Natural killer cell (primary cell): ENCODE results near the gene ROBO2. TPM values are rescaled to one million over a fixed set of nuclear protein-coding genes. Genes with fewer than 3 reads are reported as not detected.

Source experiments
- ATAC-seq, 3 donors: fragments of 150-1000 bp in 2 of 3; fragments of 200-7000 bp in 1 of 3; cut with Tn5 transposase; 1 replicate in 1 of 3; 2 replicates in 2 of 3; pipeline ENCODE4 v1.10.0; 2021; ENCODE audit warnings: mild to moderate bottlenecking in 2 of 3, moderate library complexity in 2 of 3
- DNase-seq, 2 donors: peaks; one replicate each; pipeline versions ENCODE4 v3.0.0 to v3.0.0-alpha.2; 2013 to 2021; ENCODE audit warnings: mixed read lengths in 1 of 2
- H3K27ac ChIP-seq: one replicate; pipeline ENCODE4 v1.5.1; 2013; ENCODE audit warnings: mild to moderate bottlenecking, low read length
- H3K27me3 ChIP-seq: one replicate; pipeline ENCODE4 v1.6.1; 2013; ENCODE audit warnings: low read length; ENCODE audit not compliant: control insufficient read depth, insufficient read depth
- H3K36me3 ChIP-seq: one replicate; pipeline ENCODE4 v1.6.1; 2013; ENCODE audit warnings: low read length; ENCODE audit not compliant: control insufficient read depth, insufficient read depth
- H3K4me1 ChIP-seq: one replicate; pipeline ENCODE4 v1.6.1; 2013; ENCODE audit warnings: low read length; ENCODE audit not compliant: control insufficient read depth, insufficient read depth
- H3K4me3 ChIP-seq: one replicate; pipeline ENCODE4 v1.5.1; 2013; ENCODE audit warnings: low read length
- H3K9me3 ChIP-seq: one replicate; pipeline ENCODE4 v1.6.1; 2013; ENCODE audit warnings: low read length; ENCODE audit not compliant: control insufficient read depth, insufficient read depth
- H3K27ac Mint-ChIP-seq, 2 donors: one replicate each; pipeline ENCODE4 v1.8.0; 2022; ENCODE audit warnings: mild to moderate bottlenecking in 2 of 2, mixed read lengths in 2 of 2, moderate library complexity in 1 of 2
- H3K27me3 Mint-ChIP-seq, 2 donors: one replicate each; pipeline ENCODE4 v1.8.0; 2022; ENCODE audit warnings: low read depth in 2 of 2, mixed read lengths in 2 of 2
- H3K36me3 Mint-ChIP-seq: one replicate; pipeline ENCODE4 v1.8.0; 2022; ENCODE audit warnings: mixed read lengths
- H3K4me1 Mint-ChIP-seq, 2 donors: one replicate each; pipeline ENCODE4 v1.8.0; 2022; ENCODE audit warnings: mixed read lengths in 2 of 2
- H3K4me3 Mint-ChIP-seq: one replicate; pipeline ENCODE4 v1.8.0; 2022; ENCODE audit warnings: mild to moderate bottlenecking, moderate library complexity, mixed read lengths
- H3K9me3 Mint-ChIP-seq, 2 donors: one replicate each; pipeline ENCODE4 v1.8.0; 2022; ENCODE audit warnings: mixed read lengths in 2 of 2
- WGBS: methylation state at CpG from one replicate; pipeline ENCODE4 v1.1.7; 2013; ENCODE audit warnings: missing lambda C conversion rate; ENCODE audit not compliant: insufficient coverage; 5-methylcytosine and 5-hydroxymethylcytosine counted together
- intact Hi-C: fragments of 100-400 bp; cut with micrococcal nuclease; formaldehyde crosslinking; loops from one replicate; pipeline ENCODE4 v1.14.2; 2022
- total RNA-seq, 4 donors: library from RNA; stranded (reverse); fragments of 120-200 nt in 1 of 4; gene quantifications; one replicate each; pipeline versions ENCODE4 v1.2.3 to v1.2.4, GENCODE V29; 2013 to 2022
- TF ChIP-seq, protein P1 (sequence below): fragments of 200-600 bp; IDR thresholded peaks from one replicate; pipeline ENCODE4 v1.8.0; 2022; ENCODE audit warnings: antibody characterized with exemption

ROBO2 gene
- total RNA-seq, 3 donors from 2014 or later (not counting 1 experiment from before 2014, with no cell fraction given), result not detected

DNA sequence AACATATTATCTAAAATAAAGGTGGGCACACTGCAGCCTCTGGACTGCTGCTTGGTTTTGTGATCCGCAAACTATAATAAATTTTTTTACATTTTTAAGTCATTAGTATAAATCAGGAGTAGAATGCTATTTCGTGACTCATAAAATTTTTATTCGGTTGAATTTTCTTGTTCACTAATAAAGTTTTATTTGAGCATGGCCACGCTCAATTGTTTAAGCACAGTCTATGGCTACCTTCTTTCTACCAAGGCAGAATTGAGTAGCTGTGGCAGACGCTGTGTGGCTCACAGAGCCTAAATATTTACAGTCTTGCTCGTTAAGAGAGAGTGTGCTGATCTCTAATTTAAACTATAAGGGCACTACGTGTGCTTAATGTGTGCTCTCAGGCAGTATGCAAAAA, 28.9 kb downstream of the ROBO2 start:
- no peak overlapping the region for H3K27ac ChIP-seq
- no peaks in the 10 kb centered on the region for H3K9me3 ChIP-seq
- DNase-seq (no peak), ATAC-seq (no peak)
- H3K4me3 ChIP-seq, result no peak overlapping the region
- intact Hi-C loops, result no loop called here
- H3K27ac Mint-ChIP-seq, result no peak overlapping the region
- no peaks in the 10 kb centered on the region for H3K36me3 Mint-ChIP-seq
- H3K4me1 Mint-ChIP-seq, result no peaks in the 10 kb centered on the region
- H3K9me3 Mint-ChIP-seq, result peaks cover 9 to 11% of the 10 kb centered on the region in 2 donors
- no peaks in the 10 kb centered on the region for H3K4me1 ChIP-seq
- no peaks in the 10 kb centered on the region for H3K27me3 ChIP-seq
- H3K36me3 ChIP-seq, result no peaks in the 10 kb centered on the region
- H3K4me3 Mint-ChIP-seq, result no peak overlapping the region
- TF ChIP-seq, protein P1, sequence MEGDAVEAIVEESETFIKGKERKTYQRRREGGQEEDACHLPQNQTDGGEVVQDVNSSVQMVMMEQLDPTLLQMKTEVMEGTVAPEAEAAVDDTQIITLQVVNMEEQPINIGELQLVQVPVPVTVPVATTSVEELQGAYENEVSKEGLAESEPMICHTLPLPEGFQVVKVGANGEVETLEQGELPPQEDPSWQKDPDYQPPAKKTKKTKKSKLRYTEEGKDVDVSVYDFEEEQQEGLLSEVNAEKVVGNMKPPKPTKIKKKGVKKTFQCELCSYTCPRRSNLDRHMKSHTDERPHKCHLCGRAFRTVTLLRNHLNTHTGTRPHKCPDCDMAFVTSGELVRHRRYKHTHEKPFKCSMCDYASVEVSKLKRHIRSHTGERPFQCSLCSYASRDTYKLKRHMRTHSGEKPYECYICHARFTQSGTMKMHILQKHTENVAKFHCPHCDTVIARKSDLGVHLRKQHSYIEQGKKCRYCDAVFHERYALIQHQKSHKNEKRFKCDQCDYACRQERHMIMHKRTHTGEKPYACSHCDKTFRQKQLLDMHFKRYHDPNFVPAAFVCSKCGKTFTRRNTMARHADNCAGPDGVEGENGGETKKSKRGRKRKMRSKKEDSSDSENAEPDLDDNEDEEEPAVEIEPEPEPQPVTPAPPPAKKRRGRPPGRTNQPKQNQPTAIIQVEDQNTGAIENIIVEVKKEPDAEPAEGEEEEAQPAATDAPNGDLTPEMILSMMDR, result no peak
- WGBS, result 82% methylated on average over 7 of the region's 7 CpGs
- H3K27me3 Mint-ChIP-seq, result no peaks in the 10 kb centered on the region

DNA sequence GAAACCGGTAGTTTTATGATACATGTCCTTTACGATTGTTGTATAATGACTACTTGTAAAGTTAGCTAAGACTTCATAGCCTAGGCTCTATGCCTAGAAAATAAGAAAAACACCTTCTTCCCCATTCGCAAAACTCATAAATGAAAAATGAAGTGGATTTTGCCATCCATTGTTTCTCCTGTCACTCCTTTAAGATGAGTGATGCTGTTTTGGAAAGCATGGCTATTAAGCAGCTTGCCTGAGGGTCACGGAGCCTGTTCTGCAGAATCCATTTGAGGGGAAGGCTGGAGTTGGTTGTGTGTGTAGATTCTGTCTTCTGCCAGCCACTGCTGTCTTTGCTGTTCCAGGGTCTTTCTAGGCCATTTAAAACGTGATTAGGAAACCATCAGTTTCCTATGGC, 31.5 kb downstream of the ROBO2 start:
- no peaks in the 10 kb centered on the region for H3K4me1 ChIP-seq
- H3K27me3 ChIP-seq, result no peaks in the 10 kb centered on the region
- H3K27ac ChIP-seq, result no peak overlapping the region
- Mint-ChIP-seq H3K27ac (no peak overlapping the region), H3K4me3 (no peak overlapping the region), H3K27me3 (no peaks in the 10 kb centered on the region), H3K36me3 (no peaks in the 10 kb centered on the region), H3K4me1 (no peaks in the 10 kb centered on the region), H3K9me3 (peaks cover 9 to 11% of the 10 kb centered on the region in 2 donors)
- WGBS, result 31% methylated on average over 2 of the region's 5 CpGs
- ATAC-seq (no peak), DNase-seq (no peak)
- intact Hi-C loops, result no loop called here
- H3K36me3 ChIP-seq, result no peaks in the 10 kb centered on the region
- TF ChIP-seq, protein P1, result no peak
- H3K4me3 ChIP-seq, result no peak overlapping the region
- no peaks in the 10 kb centered on the region for H3K9me3 ChIP-seq

DNA sequence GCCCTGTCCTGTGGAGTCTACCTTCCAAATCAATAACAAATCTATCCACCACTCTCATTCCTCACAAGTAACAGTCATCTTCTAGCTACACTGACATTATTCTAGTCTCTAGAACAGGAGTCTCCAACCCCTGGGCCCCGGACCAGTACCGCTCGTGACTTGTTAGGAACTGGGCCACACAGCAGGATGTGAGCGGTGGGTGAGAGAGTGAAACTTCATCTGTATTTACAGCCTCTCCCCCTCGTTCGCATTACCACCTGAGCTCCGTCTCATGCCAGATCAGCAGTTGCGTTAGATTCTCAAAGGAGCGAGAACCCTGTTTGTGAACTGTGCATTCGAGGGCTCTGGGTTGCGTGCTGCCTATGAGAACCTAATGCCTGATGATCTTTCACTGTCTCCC, 31.9 kb downstream of the ROBO2 start:
- DNase-seq (no peak), ATAC-seq (no peak)
- H3K27ac Mint-ChIP-seq, result no peak overlapping the region
- WGBS, result 94% methylated on average over 11 of the region's 11 CpGs
- no peaks in the 10 kb centered on the region for H3K27me3 ChIP-seq
- no peak overlapping the region for H3K4me3 ChIP-seq
- no peaks in the 10 kb centered on the region for H3K36me3 Mint-ChIP-seq
- no peaks in the 10 kb centered on the region for H3K36me3 ChIP-seq
- H3K4me1 Mint-ChIP-seq, result no peaks in the 10 kb centered on the region
- intact Hi-C loops, result no loop called here
- H3K27ac ChIP-seq, result no peak overlapping the region
- H3K27me3 Mint-ChIP-seq, result no peaks in the 10 kb centered on the region
- no peaks in the 10 kb centered on the region for H3K4me1 ChIP-seq
- TF ChIP-seq, protein P1, result no peak
- no peak overlapping the region for H3K4me3 Mint-ChIP-seq
- no peaks in the 10 kb centered on the region for H3K9me3 ChIP-seq
- H3K9me3 Mint-ChIP-seq, result peaks cover 9 to 11% of the 10 kb centered on the region in 2 donors

DNA sequence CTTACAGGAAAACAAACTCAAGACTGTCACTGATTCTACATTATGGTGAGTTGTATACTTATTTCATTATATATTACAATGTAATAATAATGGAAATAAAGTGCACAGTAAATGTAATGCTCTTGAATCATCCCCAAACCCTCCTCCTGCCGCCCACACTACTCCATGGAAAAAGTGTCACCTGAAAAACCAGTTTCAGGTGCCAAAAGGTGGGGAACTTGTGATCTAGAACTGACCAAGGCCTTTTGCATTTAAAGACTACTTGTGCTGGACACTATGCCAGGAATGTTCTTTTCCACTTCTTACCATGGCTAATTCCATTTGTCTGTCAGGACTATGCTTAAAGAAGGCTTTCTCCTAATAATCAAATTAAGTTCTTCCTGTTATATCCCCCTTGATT, 32.3 kb downstream of the ROBO2 start:
- H3K27ac Mint-ChIP-seq, result no peak overlapping the region
- H3K4me3 Mint-ChIP-seq, result no peak overlapping the region
- Histone ChIP-seq H3K27ac (no peak overlapping the region), H3K4me1 (no peaks in the 10 kb centered on the region), H3K9me3 (no peaks in the 10 kb centered on the region), H3K4me3 (no peak overlapping the region), H3K36me3 (no peaks in the 10 kb centered on the region), H3K27me3 (no peaks in the 10 kb centered on the region)
- no peaks in the 10 kb centered on the region for H3K4me1 Mint-ChIP-seq
- intact Hi-C loops, result no loop called here
- H3K36me3 Mint-ChIP-seq, result no peaks in the 10 kb centered on the region
- DNase-seq (no peak), ATAC-seq (no peak)
- TF ChIP-seq, protein P1, result no peak
- peaks cover 7 to 11% of the 10 kb centered on the region in 2 donors for H3K9me3 Mint-ChIP-seq
- no peaks in the 10 kb centered on the region for H3K27me3 Mint-ChIP-seq
- 43% methylated on average over 1 of the region's 1 CpG for WGBS
